GM12874 (cell line): ENCODE measurements around the gene ADK.

ENCODE experiments used
- CTCF ChIP-seq: IDR thresholded peaks from 2 replicates; pipeline ENCODE4 v1.5.1; 2011; ENCODE audit warnings: low read depth, mild to moderate bottlenecking, control low read depth, low read length, moderate library complexity; ENCODE audit not compliant: insufficient read depth

The ADK gene

GRCh38 chr10:74745449-74745848 is 594.4 kb downstream of the ADK start:
- no peak for TF ChIP-seq CTCF

DNA sequence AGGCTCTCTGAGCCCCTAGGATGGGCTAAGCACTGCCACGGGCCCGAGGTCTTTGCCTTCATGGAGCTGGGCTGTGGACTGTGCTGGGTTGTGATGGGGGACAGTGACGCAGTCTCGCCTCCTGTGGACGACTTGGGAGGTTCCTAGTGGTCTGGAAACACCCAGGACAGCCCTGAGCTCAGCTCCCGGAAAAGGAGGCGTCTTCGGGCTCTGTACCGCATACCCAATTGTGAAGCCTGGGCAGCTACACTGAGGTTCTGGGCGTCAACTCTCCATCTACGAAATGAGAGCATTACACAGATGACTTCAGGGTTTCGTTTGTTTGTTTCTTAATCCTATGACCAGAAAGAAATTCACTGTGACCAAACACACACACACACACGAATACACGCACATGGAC is 595.8 kb downstream of the ADK start:
- no peak for TF ChIP-seq CTCF

- TF ChIP-seq CTCF = no peak
Observed at GRCh38 chr10:74748468-74749031, 597.5 kb downstream of the ADK start.

- TF ChIP-seq CTCF = no peak
Observed at GRCh38 chr10:74750848-74751274, 599.8 kb downstream of the ADK start.

- no peak for TF ChIP-seq CTCF
Observed at GRCh38 chr10:74752371-74753040, 601.5 kb downstream of the ADK start.

GRCh38 chr10:74753442-74754211 is 602.6 kb downstream of the ADK start:
- no peak for TF ChIP-seq CTCF

- no peak for TF ChIP-seq CTCF
Observed at GRCh38 chr10:74754381-74754821, 603.4 kb downstream of the ADK start.
